Colonic mucosa (tissue), 4 donors: ENCODE data around the gene HAUS7. TPM values are rescaled to one million over a fixed set of nuclear protein-coding genes. Genes with fewer than 3 reads are reported as not detected.

Experiments used
- DNase-seq: peaks from one replicate; pipeline ENCODE4 v3.0.0-alpha.2; 2020
- H3K27ac ChIP-seq: fragments of 200-600 bp; one replicate; pipeline ENCODE4 v1.8.0; 2021
- H3K27me3 ChIP-seq: fragments of 200-600 bp; one replicate; pipeline ENCODE4 v1.8.0; 2021
- H3K36me3 ChIP-seq: fragments of 200-600 bp; one replicate; pipeline ENCODE4 v1.8.0; 2021
- H3K4me1 ChIP-seq: fragments of 200-600 bp; one replicate; pipeline ENCODE4 v1.8.0; 2021; ENCODE audit warnings: mild to moderate bottlenecking
- H3K4me3 ChIP-seq: fragments of 200-600 bp; one replicate; pipeline ENCODE4 v1.8.0; 2021
- H3K9ac ChIP-seq, 2 donors: one replicate each; pipeline ENCODE4 v1.7.0; 2013; ENCODE audit warnings: control low read depth in 2 of 2, low read depth in 2 of 2, low read length in 2 of 2
- H3K9me3 ChIP-seq: fragments of 200-600 bp; one replicate; pipeline ENCODE4 v1.8.0; 2021
- intact Hi-C: fragments of 100-400 bp; cut with DNase I; formaldehyde crosslinking; loops from one replicate; pipeline ENCODE4 v1.14.1; 2022
- total RNA-seq, 2 donors: library from RNA; stranded (reverse); fragmentation: NEBNext Ultra II Directional in 1 of 2; extraction: Animal tissue kit (Norgen Biotek cat#: 25700) in 1 of 2; gene quantifications; one replicate each; pipeline ENCODE4 v1.2.1, GENCODE V29; 2021
- TF ChIP-seq, protein P1 (sequence below): fragments of 200-600 bp; IDR thresholded peaks from one replicate; pipeline ENCODE4 v1.8.0; 2022; ENCODE audit warnings: antibody characterized with exemption, mild to moderate bottlenecking
- donor health status: healthy.
- donor health status: DM: no; HTN: no; CAD: no.
- donor health status: DM: no; HTN: no; CAD: no.

Gene HAUS7
- total RNA-seq, 2 donors from 2014 or later, result 18.9 to 47.8 TPM

DNA sequence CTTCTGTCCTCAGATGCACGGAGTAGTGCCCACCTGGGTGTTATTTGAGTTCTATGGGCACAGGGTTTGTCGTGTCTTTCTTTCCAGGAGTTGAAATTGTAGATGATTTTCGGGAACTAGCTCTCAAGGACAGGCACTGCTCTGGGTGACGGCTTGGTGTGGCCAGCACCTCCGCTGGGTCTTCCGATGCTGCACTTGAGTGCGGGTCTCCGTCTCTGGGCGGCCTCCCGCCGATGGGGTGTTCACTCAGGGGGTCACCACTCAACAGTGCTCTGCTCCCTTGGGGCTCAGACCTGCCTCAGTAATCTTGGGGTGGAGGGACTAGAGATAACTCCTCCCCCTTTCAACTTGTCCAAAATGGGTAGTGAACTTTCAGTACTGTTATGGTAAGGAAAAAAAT, 56.6 kb downstream of the HAUS7 start:
- Histone ChIP-seq H3K4me1 (no peaks in the 10 kb centered on the region), H3K27me3 (peaks cover 10% of the 10 kb centered on the region), H3K4me3 (no peak overlapping the region), H3K9me3 (no peaks in the 10 kb centered on the region), H3K36me3 (no peaks in the 10 kb centered on the region), H3K9ac (no peak overlapping the region), H3K27ac (no peak overlapping the region)
- intact Hi-C loops, result no loop called here
- TF ChIP-seq, protein P1, sequence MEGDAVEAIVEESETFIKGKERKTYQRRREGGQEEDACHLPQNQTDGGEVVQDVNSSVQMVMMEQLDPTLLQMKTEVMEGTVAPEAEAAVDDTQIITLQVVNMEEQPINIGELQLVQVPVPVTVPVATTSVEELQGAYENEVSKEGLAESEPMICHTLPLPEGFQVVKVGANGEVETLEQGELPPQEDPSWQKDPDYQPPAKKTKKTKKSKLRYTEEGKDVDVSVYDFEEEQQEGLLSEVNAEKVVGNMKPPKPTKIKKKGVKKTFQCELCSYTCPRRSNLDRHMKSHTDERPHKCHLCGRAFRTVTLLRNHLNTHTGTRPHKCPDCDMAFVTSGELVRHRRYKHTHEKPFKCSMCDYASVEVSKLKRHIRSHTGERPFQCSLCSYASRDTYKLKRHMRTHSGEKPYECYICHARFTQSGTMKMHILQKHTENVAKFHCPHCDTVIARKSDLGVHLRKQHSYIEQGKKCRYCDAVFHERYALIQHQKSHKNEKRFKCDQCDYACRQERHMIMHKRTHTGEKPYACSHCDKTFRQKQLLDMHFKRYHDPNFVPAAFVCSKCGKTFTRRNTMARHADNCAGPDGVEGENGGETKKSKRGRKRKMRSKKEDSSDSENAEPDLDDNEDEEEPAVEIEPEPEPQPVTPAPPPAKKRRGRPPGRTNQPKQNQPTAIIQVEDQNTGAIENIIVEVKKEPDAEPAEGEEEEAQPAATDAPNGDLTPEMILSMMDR, result no peak
- no peak for DNase-seq

DNA sequence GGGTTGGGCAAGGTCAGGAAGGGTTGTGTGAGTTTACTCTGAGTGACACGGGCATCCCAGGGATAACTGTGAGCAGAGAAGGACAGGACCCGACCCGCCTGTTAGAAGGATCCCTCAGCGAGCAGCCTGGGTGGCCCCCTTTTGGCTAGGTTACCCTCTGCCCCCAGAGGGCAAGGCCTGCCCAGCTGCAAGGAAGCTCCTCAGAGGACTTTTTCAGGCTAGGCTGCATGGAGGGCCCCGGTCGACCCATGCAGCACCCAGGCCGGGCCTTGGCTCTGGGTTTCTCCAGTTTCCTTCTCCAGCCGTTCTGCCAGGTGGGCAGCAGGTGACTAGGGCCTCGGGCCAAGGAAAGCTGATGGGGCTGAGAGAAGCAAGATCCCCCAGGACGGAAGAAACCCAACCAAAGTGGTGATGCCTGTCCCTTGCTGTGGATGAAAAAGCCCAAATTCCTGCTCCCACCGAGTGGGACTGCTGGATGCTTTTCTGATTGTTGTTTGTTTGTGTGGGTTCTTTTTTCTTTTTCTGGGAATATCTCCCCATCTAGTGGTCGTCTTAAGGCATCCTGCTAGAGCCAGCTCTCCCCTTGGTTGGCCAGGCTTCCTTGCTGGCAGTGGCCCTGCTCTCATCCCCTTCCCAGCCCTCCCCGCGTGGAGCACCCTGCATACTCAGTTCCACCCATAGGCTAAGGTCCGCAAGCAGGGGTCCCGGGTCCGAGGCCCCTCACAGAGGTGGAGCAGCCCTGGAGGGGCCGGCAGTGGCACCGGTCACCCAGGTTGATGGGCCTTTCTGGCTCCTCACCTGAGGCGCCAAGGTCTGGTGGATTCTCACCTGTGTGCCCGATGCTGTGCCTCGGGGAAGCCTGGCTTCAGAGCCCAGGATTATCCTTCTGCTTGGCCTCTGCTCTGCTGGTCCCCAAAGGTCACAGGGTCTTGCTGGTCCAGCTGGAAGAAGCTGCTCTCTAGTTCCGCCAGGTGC, 57.3 kb downstream of the HAUS7 start:
- Histone ChIP-seq H3K4me1 (no peaks in the 10 kb centered on the region), H3K9me3 (no peaks in the 10 kb centered on the region), H3K36me3 (no peaks in the 10 kb centered on the region), H3K27ac (no peak overlapping the region), H3K9ac (no peak overlapping the region), H3K27me3 (peaks cover 10% of the 10 kb centered on the region), H3K4me3 (no peak overlapping the region)
- intact Hi-C loops, result no loop called here
- no peak for DNase-seq
- TF ChIP-seq, protein P1, result no peak

DNA sequence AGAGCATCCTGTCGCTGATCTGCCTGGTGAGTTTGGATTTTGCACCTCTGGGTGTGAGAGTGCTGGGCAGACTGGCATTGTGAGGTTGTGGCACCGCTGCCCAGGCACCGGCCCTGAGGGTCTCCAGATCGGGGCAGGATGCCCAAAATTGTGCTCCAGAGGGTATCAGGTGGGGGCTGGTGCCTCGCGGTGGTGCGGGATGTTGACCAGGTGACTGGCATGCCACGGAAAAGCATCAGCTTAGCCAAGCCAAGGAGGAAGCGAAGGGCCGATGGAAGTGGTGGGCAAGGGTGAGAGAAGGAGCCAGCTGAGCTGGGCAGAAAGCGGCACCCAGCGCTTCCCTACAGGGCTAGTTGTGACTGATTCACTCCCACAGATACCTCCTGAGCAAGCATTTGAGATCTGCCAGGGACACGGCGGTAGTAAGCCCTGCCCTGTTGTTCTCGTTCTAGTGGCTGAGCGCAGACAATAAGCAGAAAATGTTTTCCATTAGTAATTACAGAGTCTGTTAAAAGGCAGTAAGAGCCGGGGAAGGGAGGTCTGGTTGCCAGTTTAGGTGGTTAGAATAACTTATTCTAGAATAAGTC, 58.3 kb downstream of the HAUS7 start:
- H3K4me1 ChIP-seq, result no peaks in the 10 kb centered on the region
- H3K9me3 ChIP-seq, result no peaks in the 10 kb centered on the region
- H3K27me3 ChIP-seq, result peaks cover 10% of the 10 kb centered on the region
- intact Hi-C loops, result no loop called here
- no peak overlapping the region for H3K9ac ChIP-seq
- TF ChIP-seq, protein P1, result no peak
- DNase-seq, result no peak
- H3K27ac ChIP-seq, result no peak overlapping the region
- H3K4me3 ChIP-seq, result peak overlapping the region; percentile 32
- H3K36me3 ChIP-seq, result no peaks in the 10 kb centered on the region

DNA sequence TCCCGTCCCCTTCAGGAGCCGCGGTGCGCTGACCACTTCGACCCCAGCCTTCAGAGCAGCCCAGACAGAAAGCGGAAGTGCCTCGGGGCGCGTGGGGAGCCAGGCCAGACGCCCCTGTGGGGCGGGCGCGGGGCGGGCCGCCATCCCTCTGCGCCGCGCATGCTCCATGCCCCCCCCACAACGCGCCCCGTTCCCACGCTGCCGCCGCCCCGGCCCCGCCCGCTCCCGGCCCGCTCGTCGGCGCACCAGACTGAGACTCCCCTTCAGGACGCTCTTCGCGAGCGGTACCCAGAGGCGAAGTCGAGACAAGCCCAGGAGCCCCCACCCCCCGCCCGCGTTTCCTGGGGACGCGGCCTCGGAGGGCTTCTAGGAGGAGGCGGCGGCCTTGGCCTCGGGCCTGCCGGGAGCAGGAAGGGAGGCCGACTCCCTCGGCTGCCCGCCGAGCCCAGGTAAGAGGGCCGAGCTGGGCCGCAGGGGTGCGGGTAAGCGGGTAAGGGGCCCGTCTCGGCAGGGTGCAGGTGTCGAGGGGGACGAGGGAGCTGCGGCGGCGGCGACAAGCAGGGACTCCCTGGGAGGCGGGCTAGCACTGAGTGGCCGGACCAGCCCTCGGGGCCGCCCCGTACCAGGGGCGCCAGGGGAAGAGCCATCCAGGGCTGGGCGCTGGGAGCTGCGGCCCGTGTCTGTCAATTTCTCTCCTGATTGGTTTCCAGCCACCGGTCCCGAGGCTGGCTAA, 59.0 kb downstream of the HAUS7 start, which contains the start of gene ZFP92:
Gene ZFP92, plus strand, starts transcription at position 218 of the 733 bp plus-strand sequence. CDS start 6,851 bp downstream, outside the sequence.
- H3K27me3 ChIP-seq, result peaks cover 10% of the 10 kb centered on the region
- TF ChIP-seq, protein P1, result no peak
- no peak within 1 kb of the TSS for H3K27ac ChIP-seq
- peak within 1 kb of the TSS; percentile 32 for H3K4me3 ChIP-seq
- intact Hi-C loops, result no loop called here
- DNase-seq, result no peak
- H3K36me3 ChIP-seq, result no peaks in the 10 kb centered on the region
- H3K9me3 ChIP-seq, result no peaks in the 10 kb centered on the region
- no peaks in the 10 kb centered on the region for H3K4me1 ChIP-seq
- H3K9ac ChIP-seq, result peak within 1 kb of the TSS in 1 of 2 donors; percentile 63

DNA sequence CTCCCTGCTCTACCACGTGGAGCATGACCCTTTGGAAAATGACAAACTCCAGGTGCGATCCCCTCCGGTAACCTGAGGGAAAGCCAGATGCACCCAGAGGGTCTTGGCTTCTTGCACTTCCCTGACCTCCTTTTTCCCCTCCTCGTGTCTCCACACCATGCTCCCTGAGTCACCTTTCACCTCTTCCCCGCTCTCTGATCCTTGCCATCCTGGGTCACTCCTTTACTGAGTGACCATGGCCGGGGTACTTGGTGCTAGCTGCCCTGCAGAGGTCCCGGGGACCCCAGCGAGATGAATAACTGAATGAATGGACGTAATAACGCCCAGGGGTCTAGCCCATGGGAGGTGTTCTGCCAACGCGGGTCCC, 59.5 kb downstream of the HAUS7 start:
- TF ChIP-seq, protein P1, result no peak
- intact Hi-C loops, result no loop called here
- peaks cover 10% of the 10 kb centered on the region for H3K27me3 ChIP-seq
- H3K4me3 ChIP-seq, result peak overlapping the region; percentile 32
- no peaks in the 10 kb centered on the region for H3K36me3 ChIP-seq
- no peak overlapping the region for H3K9ac ChIP-seq
- no peaks in the 10 kb centered on the region for H3K9me3 ChIP-seq
- no peaks in the 10 kb centered on the region for H3K4me1 ChIP-seq
- H3K27ac ChIP-seq, result no peak overlapping the region
- DNase-seq, result no peak
